ENCODE data around the gene TSHZ2.
"Not testable (repeated sequence)": the region's sequence is repeated elsewhere in the genome, so short reads cannot be mapped to it uniquely, and the experiment has no call there.

Gene TSHZ2

GRCh38 chr20:53023732-53024520 is 51.8 kb downstream of the TSHZ2 start:
- no peak for DNase-seq

GRCh38 chr20:53024653-53025052 is 52.5 kb downstream of the TSHZ2 start:
- not testable (repeated sequence) for DNase-seq

- DNase-seq, result no peak
Observed at GRCh38 chr20:53027089-53027488, 54.9 kb downstream of the TSHZ2 start.

- DNase-seq, result no peak
Observed at GRCh38 chr20:53028337-53029007, 56.3 kb downstream of the TSHZ2 start.

GRCh38 chr20:53030061-53030460 is 57.9 kb downstream of the TSHZ2 start:
- DNase-seq, result no peak

GRCh38 chr20:53032046-53032445 is 59.9 kb downstream of the TSHZ2 start:
- no peak for DNase-seq

GRCh38 chr20:53032478-53032932 is 60.3 kb downstream of the TSHZ2 start:
- no peak for DNase-seq

- DNase-seq, result no peak
Observed at GRCh38 chr20:53033176-53033575, 61.0 kb downstream of the TSHZ2 start.

- DNase-seq, result no peak
Observed at GRCh38 chr20:53034899-53035298, 62.7 kb downstream of the TSHZ2 start.

GRCh38 chr20:53036992-53037391 is 64.8 kb downstream of the TSHZ2 start:
- DNase-seq, result no peak

GRCh38 chr20:53037621-53038020 is 65.5 kb downstream of the TSHZ2 start:
- no peak for DNase-seq

- no peak for DNase-seq
Observed at GRCh38 chr20:53038299-53038698, 66.1 kb downstream of the TSHZ2 start.

GRCh38 chr20:53040693-53041589 is 68.8 kb downstream of the TSHZ2 start:
- peak in 3 of 56 donors; percentile 8 to 35 (median 18) for DNase-seq

- no peak for DNase-seq
Observed at GRCh38 chr20:53042521-53042920, 70.4 kb downstream of the TSHZ2 start.

GRCh38 chr20:53044296-53044695 is 72.1 kb downstream of the TSHZ2 start:
- DNase-seq, result no peak

GRCh38 chr20:53045941-53046340 is 73.8 kb downstream of the TSHZ2 start:
- DNase-seq, result no peak

- no peak for DNase-seq
Observed at GRCh38 chr20:53047203-53047602, 75.0 kb downstream of the TSHZ2 start.

GRCh38 chr20:53048387-53048786 is 76.2 kb downstream of the TSHZ2 start:
- no peak for DNase-seq

GRCh38 chr20:53050338-53050737 is 78.2 kb downstream of the TSHZ2 start:
- no peak for DNase-seq

- no peak for DNase-seq
Observed at GRCh38 chr20:53052380-53052779, 80.2 kb downstream of the TSHZ2 start.

GRCh38 chr20:53053595-53053994 is 81.4 kb downstream of the TSHZ2 start:
- DNase-seq, result no peak

All from nucleus accumbens (tissue), 56 donors.